Gastrocnemius medialis (tissue), 4 donors: ENCODE data around the gene C5orf58.

Source experiments
- CTCF ChIP-seq, 5 experiments: fragments of 450-650 bp in 3 of 5; fragments of 200-600 bp in 2 of 5; sonication (generic) in 2 of 5; IDR thresholded peaks in 4 of 5; conservative IDR thresholded peaks in 1 of 5; 1 replicate in 4 of 5; 2 replicates in 1 of 5; pipeline ENCODE4 v1.5.1; 2016 to 2019; ENCODE audit warnings: antibody characterized with exemption in 5 of 5, mild to moderate bottlenecking in 3 of 5, moderate library complexity in 3 of 5
- POLR2A ChIP-seq, 2 donors: fragments of 450-650 bp; IDR thresholded peaks; one replicate each; pipeline ENCODE4 v1.6.1; 2017; ENCODE audit warnings: antibody characterized with exemption in 2 of 2, mild to moderate bottlenecking in 2 of 2, moderate library complexity in 2 of 2

- TF ChIP-seq CTCF (IDR thresholded peaks at IDR 0.05 in 4 of 5, conservative IDR thresholded peaks at IDR 0.05 in 1 of 5) (no peak), POLR2A (IDR thresholded peaks at IDR 0.05) (no peak)
Observed at GRCh38 chr5:170252720-170253350, 20.1 kb downstream of the C5orf58 start.
